22Rv1 (cell line): ENCODE data around the gene FMN1.

Experiments
- CTCF ChIP-seq: fragments of 450-650 bp; IDR thresholded peaks from 2 replicates; pipeline ENCODE4 v1.5.1; 2017; ENCODE audit warnings: mild to moderate bottlenecking
- ZFX ChIP-seq: fragments of 450-650 bp; IDR thresholded peaks from 2 replicates; pipeline ENCODE4 v1.6.1; 2017; ENCODE audit warnings: antibody characterized with exemption, borderline replicate concordance

DNA sequence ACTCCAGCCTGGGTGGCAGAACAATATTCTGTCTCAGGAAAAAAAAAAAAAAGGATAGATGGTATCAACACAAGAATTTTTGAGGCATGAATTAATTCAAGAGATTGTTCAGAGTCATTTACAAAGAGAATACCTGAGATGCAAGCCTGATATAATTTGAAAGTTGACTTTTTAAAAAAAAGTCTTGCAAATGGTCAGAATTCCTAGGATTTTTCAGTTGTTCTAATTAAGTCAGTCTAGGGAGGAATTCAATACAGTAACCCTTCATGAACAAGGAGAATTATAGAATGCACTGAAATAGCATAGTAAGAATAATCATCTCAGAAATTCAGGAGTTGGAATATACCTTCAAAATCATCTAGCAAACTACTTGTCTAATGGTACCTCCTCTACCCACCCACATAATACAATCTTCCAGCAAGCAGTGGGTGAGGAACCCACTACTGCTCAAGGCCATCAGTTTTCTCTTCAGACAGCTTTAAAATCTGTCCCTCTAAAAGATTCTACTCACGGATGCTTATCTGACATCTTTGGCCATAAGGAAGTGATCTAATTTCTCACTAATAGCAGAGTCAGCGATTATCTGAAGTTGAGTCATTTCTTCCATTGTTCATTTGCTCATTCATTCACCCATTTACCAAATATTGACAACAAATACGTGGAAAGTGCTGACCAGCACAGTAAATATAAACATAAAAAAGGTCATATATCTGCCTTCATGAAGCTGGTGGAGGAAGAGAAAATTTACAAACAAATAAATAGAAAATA lies 317.1 kb downstream of the FMN1 start:
- TF ChIP-seq CTCF (no peak), ZFX (no peak)
